Measurements from ENCODE around the gene PTPRC.

The PTPRC gene

DNA sequence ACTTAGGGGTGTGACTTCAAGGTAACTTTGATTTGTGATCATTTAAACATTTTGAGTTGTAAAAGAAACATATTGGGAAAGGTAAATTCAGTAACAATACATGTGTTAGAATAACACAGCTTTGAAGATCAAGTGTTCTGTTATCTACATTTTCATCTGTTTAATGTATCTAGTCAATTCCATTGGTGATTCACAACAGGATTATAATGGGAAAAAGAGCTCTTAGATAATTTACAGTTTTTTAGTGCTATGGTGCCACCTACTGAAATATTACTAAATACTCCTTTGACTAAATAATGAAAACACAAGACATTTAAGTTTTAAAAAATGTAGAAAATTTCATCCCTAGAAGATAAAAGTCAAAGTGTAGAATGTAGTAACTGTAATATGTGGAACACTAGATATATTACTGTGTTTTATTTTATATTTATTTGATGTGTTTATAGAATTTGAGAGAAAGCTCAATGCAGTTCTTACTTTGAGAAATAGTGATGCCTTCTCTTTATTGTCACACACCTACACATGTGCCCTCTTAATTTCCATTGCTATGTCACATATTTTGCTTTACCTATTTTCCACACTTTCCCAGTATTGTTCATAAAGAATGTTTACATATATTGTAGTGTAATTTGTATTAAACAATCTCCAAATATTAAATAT is 47.4 kb downstream of the PTPRC start:
- no peaks in the 10 kb centered on the region for H3K36me3 Mint-ChIP-seq (ENCODE audit: low read depth)

DNA sequence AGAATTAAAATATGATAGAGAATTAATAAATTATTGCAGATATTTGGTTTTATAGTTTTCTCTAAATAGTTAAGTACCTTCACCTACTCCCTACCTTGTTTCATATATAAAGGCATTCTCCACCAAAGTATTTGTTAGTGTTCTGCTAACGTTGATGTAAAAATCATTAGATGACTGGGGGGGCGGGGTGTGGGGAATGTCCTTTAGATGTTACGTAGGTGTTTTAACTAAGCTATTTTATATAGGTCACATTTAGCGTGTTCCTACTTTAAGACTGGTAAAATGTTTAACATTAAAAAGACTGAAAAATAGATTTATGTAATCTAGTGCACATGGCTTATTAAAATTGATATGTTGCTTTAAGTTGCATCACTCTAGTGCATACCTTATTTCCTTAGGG is 48.6 kb downstream of the PTPRC start:
- Mint-ChIP-seq H3K4me3 (no peak overlapping the region), H3K36me3 (ENCODE audit: low read depth) (no peaks in the 10 kb centered on the region)

More for the DNA sequence above, 47.4 kb downstream of the PTPRC start:
- H3K4me1 Mint-ChIP-seq, result peaks cover 20% of the 10 kb centered on the region
- H3K4me3 Mint-ChIP-seq, result no peak overlapping the region
- no peaks in the 10 kb centered on the region for H3K27me3 Mint-ChIP-seq (ENCODE audit: low read depth)
- peak overlapping the region in 1 of 3 experiments; percentile 51 for H3K27ac Mint-ChIP-seq
- H3K9me3 Mint-ChIP-seq, result no peaks in the 10 kb centered on the region
- TF ChIP-seq, protein P1, sequence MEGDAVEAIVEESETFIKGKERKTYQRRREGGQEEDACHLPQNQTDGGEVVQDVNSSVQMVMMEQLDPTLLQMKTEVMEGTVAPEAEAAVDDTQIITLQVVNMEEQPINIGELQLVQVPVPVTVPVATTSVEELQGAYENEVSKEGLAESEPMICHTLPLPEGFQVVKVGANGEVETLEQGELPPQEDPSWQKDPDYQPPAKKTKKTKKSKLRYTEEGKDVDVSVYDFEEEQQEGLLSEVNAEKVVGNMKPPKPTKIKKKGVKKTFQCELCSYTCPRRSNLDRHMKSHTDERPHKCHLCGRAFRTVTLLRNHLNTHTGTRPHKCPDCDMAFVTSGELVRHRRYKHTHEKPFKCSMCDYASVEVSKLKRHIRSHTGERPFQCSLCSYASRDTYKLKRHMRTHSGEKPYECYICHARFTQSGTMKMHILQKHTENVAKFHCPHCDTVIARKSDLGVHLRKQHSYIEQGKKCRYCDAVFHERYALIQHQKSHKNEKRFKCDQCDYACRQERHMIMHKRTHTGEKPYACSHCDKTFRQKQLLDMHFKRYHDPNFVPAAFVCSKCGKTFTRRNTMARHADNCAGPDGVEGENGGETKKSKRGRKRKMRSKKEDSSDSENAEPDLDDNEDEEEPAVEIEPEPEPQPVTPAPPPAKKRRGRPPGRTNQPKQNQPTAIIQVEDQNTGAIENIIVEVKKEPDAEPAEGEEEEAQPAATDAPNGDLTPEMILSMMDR (IDR thresholded peaks at IDR 0.05; ENCODE audit: unreplicated experiment in 3 of 3), result peak; percentile 14 to 60 (median 26)

DNA sequence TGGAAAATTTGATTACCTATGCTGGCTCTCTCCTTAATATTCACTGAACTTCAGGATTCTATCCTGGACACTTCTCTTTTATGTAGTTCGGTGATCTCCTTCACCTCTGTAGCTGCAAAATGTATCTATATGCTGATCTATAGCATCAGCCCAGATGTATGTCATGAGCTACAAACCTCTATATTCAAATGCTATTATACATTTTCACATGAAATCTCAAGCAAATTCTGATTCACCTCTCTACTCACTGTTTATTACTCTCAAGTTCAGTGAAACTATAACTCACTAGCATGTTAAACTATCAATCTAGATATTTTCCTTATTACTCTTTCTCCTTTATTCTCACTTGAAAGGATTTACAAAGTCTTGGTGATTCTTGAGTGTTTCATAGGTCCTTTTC is 52.2 kb downstream of the PTPRC start:
- TF ChIP-seq, protein P1 (IDR thresholded peaks at IDR 0.05; ENCODE audit: unreplicated experiment in 3 of 3), result no peak

More for the DNA sequence above, 48.6 kb downstream of the PTPRC start:
- H3K9me3 Mint-ChIP-seq, result no peaks in the 10 kb centered on the region
- H3K27me3 Mint-ChIP-seq (ENCODE audit: low read depth), result no peaks in the 10 kb centered on the region
- H3K27ac Mint-ChIP-seq, result no peak overlapping the region
- TF ChIP-seq, protein P1 (IDR thresholded peaks at IDR 0.05; ENCODE audit: unreplicated experiment in 3 of 3), result no peak
- H3K4me1 Mint-ChIP-seq, result peaks cover 11% of the 10 kb centered on the region

DNA sequence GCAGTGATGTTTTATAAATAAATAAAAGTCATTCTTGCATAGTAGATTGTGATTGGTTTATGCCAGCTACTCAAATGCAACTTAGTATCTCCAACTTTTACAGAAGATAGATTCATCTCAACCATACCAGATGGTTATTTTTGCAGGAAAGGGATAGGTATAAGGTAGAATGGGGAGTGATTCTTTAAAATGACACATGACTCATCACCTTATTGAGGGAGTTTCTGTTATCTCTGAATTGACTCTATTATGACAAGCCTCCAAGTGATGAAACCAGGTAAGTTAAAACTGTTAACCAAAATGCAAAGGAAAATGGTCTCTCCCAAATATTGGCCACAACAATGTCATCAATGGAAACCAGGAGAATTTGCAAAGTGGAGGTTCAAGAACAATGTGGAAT is 54.5 kb downstream of the PTPRC start:
- H3K4me1 Mint-ChIP-seq, result no peaks in the 10 kb centered on the region
- no peaks in the 10 kb centered on the region for H3K36me3 Mint-ChIP-seq (ENCODE audit: low read depth)
- H3K9me3 Mint-ChIP-seq, result no peaks in the 10 kb centered on the region
- H3K4me3 Mint-ChIP-seq, result no peak overlapping the region
- H3K27me3 Mint-ChIP-seq (ENCODE audit: low read depth), result no peaks in the 10 kb centered on the region
- TF ChIP-seq, protein P1 (IDR thresholded peaks at IDR 0.05; ENCODE audit: unreplicated experiment in 3 of 3), result no peak
- H3K27ac Mint-ChIP-seq, result no peak overlapping the region

More for the DNA sequence above, 52.2 kb downstream of the PTPRC start:
- no peaks in the 10 kb centered on the region for H3K27me3 Mint-ChIP-seq (ENCODE audit: low read depth)
- H3K27ac Mint-ChIP-seq, result no peak overlapping the region
- no peaks in the 10 kb centered on the region for H3K36me3 Mint-ChIP-seq (ENCODE audit: low read depth)
- H3K9me3 Mint-ChIP-seq, result no peaks in the 10 kb centered on the region
- H3K4me3 Mint-ChIP-seq, result no peak overlapping the region
- no peaks in the 10 kb centered on the region for H3K4me1 Mint-ChIP-seq

DNA sequence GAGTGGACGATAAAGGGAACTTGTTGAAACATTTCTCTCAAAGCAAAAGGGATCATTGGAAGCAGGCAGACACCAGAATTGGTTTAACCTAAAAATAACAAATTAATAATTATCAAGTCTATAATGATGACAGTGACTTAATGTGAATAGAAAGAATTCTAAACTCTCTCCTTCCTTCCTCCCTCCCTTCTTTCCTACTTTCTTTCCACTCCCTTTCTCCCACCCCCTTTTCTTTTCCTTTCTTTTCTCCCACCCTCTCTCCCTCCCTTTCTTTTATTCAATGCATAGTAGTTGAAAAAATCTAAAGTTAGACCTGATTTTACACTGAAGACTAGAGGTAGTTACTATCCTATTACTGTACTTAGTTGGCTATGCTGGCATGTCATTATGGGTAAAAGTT is 55.7 kb downstream of the PTPRC start:
- TF ChIP-seq, protein P1 (IDR thresholded peaks at IDR 0.05; ENCODE audit: unreplicated experiment in 3 of 3), result no peak
- H3K9me3 Mint-ChIP-seq, result no peaks in the 10 kb centered on the region
- H3K27ac Mint-ChIP-seq, result no peak overlapping the region
- peaks cover 2% of the 10 kb centered on the region for H3K4me1 Mint-ChIP-seq
- no peaks in the 10 kb centered on the region for H3K36me3 Mint-ChIP-seq (ENCODE audit: low read depth)
- peaks cover 4% of the 10 kb centered on the region for H3K27me3 Mint-ChIP-seq (ENCODE audit: low read depth)
- H3K4me3 Mint-ChIP-seq, result no peak overlapping the region

DNA sequence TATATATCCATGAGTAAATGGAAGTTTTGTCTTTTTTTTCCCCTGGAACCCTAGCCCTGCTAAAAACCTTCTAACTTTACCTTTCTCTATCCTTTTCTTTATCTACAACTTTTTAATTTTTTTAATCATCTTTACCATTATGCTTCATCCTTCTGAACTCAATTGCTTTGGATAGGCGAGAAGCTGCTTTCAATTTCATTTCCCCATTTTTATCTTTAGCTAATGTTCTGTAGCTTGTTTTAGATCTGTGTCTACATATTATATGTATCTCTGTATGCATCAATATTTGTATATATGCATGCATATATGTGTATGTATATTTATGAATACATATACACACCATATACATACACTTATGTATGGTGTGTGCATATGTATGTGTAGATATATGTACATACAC is 57.4 kb downstream of the PTPRC start:
- Mint-ChIP-seq H3K27ac (no peak overlapping the region), H3K36me3 (ENCODE audit: low read depth) (no peaks in the 10 kb centered on the region)

More for the DNA sequence above, 57.4 kb downstream of the PTPRC start:
- Mint-ChIP-seq H3K27me3 (ENCODE audit: low read depth) (peaks cover 5% of the 10 kb centered on the region), H3K4me1 (peaks cover 4% of the 10 kb centered on the region), H3K9me3 (no peaks in the 10 kb centered on the region), H3K4me3 (no peak overlapping the region)
- TF ChIP-seq, protein P1 (IDR thresholded peaks at IDR 0.05; ENCODE audit: unreplicated experiment in 3 of 3), result no peak
